Cardiac septum (tissue), 1 donor: ENCODE results near the gene SLC22A17. TPM values are rescaled to one million over a fixed set of nuclear protein-coding genes. Genes with fewer than 3 reads are reported as not detected.
A peak's percentile ranks its signal among the peaks of the same experiment; 100 is the strongest.

Source experiments
- DNase-seq: peaks from one replicate; pipeline ENCODE4 v3.0.0-alpha.2; 2020; ENCODE audit warnings: low spot score
- intact Hi-C: fragments of 100-400 bp; cut with DNase I; formaldehyde crosslinking; loops from one replicate; pipeline ENCODE4 v1.14.0; 2022
- total RNA-seq: library from RNA; stranded (reverse); fragmentation: NEBNext Ultra II Directional; extraction: Animal tissue kit (Norgen Biotek cat#: 25700); gene quantifications from one replicate; pipeline ENCODE4 v1.2.1, GENCODE V29; 2021
- donor health status: DM: no; HTN: no; CAD: no.

The SLC22A17 gene
- total RNA-seq, 1 donor from 2014 or later, result 10.6 TPM

GRCh38 chr14:23321572-23322547 lies 30.8 kb downstream of the SLC22A17 start:
- intact Hi-C loops, result loop anchor here (2.0 kb wide), 2 partner anchors 15 to 147 kb away; partner anchors contain the start of genes BCL2L2 and NGDN
- peak; percentile 80 for DNase-seq

GRCh38 chr14:23320584-23321571 lies 31.8 kb downstream of the SLC22A17 start, which contains the start of gene PABPN1:
PABPN1 (plus strand) TSS chr14:23321457; CDS start chr14:23321470, 13 bp downstream.
- DNase-seq, result peak; percentile 99
- intact Hi-C loops, result loop anchor here (2.0 kb wide), 2 partner anchors 14 to 148 kb away; partner anchors contain the start of genes BCL2L2 and NGDN

GRCh38 chr14:23319746-23320583 lies 32.7 kb downstream of the SLC22A17 start:
- no peak for DNase-seq
- intact Hi-C loops, result loop anchor here (2.0 kb wide), 2 partner anchors 13 to 149 kb away; partner anchors contain the start of genes BCL2L2 and NGDN

DNA sequence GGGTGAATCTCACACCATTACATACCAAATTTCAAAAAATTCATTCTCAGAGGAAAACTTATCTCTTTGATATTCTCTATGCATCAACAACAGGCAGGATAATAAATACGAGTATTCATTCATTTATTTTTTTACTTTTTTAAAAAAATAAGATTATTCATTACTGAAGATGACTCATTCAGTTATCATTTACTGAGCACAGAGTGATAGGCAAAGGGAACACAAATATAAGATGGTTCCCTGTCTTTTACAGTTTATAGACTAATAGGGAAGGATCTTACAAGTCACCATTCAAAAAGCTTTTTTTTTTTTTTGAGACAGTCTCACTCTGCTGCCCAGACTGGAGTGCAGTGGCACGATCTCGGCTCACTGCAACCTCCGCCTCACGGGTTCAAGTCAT lies 36.4 kb downstream of the SLC22A17 start:
- no peak for DNase-seq
- intact Hi-C loops, result no loop called here

DNA sequence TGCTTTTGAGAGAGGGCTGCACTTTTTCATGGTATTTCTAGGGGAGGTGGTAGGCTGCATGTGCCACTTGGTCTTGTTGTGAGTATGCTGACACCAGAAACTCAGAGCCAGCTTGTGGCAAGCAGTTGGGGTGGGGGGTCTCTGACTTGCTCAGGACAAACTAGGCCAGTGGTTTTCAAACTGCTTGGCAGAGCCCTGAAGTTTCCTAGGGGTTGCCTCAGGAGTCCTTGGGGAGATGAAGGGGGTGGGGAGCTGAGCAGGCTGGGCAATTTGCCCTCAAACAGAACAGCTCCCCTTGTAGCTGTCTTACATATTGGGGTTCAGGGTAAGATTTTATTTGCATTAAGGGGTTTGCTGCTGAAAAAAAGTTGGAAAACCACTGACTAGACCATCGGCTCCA lies 42.1 kb downstream of the SLC22A17 start:
- intact Hi-C loops, result no loop called here
- no peak for DNase-seq

DNA sequence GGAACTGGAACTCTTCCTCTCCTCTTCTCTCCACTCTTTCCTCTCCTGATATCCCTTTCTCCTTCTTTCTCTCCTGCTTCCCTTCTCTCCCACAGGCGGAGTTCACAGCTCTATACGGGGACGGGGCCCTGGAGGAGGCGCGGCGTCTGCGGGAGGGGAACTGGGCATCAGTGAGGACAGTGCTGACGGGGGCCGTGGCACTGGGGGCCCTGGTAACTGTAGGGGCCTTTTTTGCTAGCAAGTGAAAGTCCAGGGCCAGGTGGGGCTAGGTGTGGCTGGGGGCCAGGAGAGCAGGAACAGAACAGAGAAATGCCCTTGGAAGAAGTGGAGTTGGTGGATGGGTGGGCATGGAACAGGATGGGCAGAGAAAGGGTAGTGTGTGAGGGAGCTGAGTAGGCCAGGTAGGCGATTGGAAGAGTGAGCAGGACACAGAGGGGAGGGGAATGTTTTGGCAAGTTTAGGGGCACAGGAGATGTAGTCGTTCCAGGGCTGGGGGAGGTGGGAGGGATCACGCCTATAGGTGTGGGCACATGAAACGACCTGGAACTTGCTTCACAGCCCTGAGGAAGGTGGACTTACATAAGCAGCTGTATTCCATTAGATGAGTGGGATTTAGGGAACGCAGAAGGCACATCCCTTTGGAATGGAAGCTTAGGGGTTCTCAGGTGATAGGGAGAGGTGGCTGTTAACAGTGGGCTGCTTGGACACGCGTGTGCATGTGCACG lies 43.8 kb downstream of the SLC22A17 start:
- no peak for DNase-seq
- intact Hi-C loops, result loop anchor here (10.0 kb wide), 1 partner anchor 214 kb away; the partner anchor contains the start of genes ACIN1 and C14orf119

- intact Hi-C loops, result loop anchor here (2.0 to 10.0 kb wide), 3 partner anchors 13 to 213 kb away; partner anchors contain the start of genes ACIN1, C14orf119, NGDN and PABPN1
- DNase-seq, result no peak
Measured at GRCh38 chr14:23307687-23308644, 44.7 kb downstream of the SLC22A17 start.

- intact Hi-C loops, result loop anchor here (2.0 to 10.0 kb wide), 3 partner anchors 14 to 212 kb away; partner anchors contain the start of genes ACIN1, C14orf119, NGDN and PABPN1
- no peak for DNase-seq
Measured at GRCh38 chr14:23307146-23307530, 45.5 kb downstream of the SLC22A17 start.

GRCh38 chr14:23306412-23307145 lies 46.1 kb downstream of the SLC22A17 start, which contains the start of gene BCL2L2:
BCL2L2 (plus strand) TSS chr14:23306833; CDS start chr14:23307768, 935 bp downstream.
- peak; percentile 92 for DNase-seq
- intact Hi-C loops, result loop anchor here (2.0 to 10.0 kb wide), 3 partner anchors 14 to 212 kb away; partner anchors contain the start of genes ACIN1, C14orf119, NGDN and PABPN1

GRCh38 chr14:23302290-23303225 lies 50.1 kb downstream of the SLC22A17 start, which contains the start of gene PPP1R3E:
PPP1R3E (minus strand) TSS chr14:23302859; CDS start chr14:23302576, 283 bp downstream.
- intact Hi-C loops, result loop anchor here (5.0 to 10.0 kb wide), 2 partner anchors 208 to 255 kb away; partner anchors contain the start of genes ACIN1, C14orf119 and THTPA
- peak; percentile 86 for DNase-seq

- intact Hi-C loops, result loop anchor here (2.0 to 10.0 kb wide), 3 partner anchors 15 to 255 kb away; partner anchors contain the start of genes ACIN1, C14orf119, HOMEZ and THTPA
- no peak for DNase-seq
Measured at GRCh38 chr14:23301969-23302289, 50.8 kb downstream of the SLC22A17 start.

DNA sequence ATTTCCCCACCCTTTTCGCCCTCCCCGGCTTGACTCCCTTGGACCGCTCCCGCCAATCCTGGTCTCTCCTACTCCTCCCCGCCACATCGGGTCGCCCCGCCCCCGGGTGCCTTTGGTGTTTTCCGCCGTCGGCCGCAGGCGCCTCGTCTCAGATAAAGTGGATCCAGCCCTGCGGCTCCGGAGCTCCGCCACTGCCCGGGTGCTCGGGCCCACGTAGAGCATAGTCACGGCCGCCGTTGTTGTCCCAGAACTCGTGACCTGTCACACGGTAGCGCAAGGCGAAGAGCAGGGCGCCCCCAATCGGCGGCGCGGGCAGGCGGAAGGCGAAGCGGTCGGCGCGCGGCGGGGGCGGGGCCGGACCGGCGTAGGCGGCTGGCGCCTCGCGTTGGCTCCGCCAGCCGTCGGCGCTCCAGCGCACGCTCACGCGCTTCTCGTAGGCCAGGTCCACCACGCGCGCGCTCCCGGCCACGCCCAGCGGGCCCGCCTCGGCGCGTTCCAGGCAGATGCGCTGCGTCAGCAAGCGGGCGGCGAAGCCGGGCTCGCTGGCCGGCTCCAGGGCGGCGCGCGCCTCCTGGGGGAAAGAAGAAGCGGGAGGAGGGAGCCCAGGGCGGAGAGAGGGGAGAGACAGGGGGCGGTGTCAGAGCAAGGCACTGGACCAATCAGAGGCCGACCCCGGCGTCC lies 51.3 kb downstream of the SLC22A17 start:
- intact Hi-C loops, result loop anchor here (2.0 to 10.0 kb wide), 3 partner anchors 15 to 256 kb away; partner anchors contain the start of genes ACIN1, C14orf119, HOMEZ and THTPA
- DNase-seq, result peak; percentile 99

GRCh38 chr14:23300687-23301223 lies 51.9 kb downstream of the SLC22A17 start:
- intact Hi-C loops, result loop anchor here (2.0 to 10.0 kb wide), 3 partner anchors 14 to 257 kb away; partner anchors contain the start of genes ACIN1, C14orf119, HOMEZ and THTPA

More at GRCh38 chr14:23300687-23301223, 51.9 kb downstream of the SLC22A17 start:
- no peak for DNase-seq
